Gastroesophageal sphincter (tissue), 4 donors: ENCODE measurements around the gene COL5A2. TPM values are rescaled to one million over a fixed set of nuclear protein-coding genes. Genes with fewer than 3 reads are reported as not detected.

Source experiments
- ATAC-seq: fragments of 150-250 bp; one replicate; pipeline ENCODE4 v1.9.1; 2016; ENCODE audit warnings: mild to moderate bottlenecking, moderate library complexity
- H3K27ac ChIP-seq, 4 donors: fragments of 200-600 bp; sonication (generic) in 3 of 4; 1 replicate in 3 of 4; 2 replicates in 1 of 4; pipeline ENCODE4 v1.5.1; 2016 to 2019
- H3K27me3 ChIP-seq: fragments of 200-600 bp; sonication (generic); one replicate; pipeline ENCODE4 v1.5.1; 2019
- H3K36me3 ChIP-seq, 2 donors: fragments of 200-600 bp; sonication (generic); one replicate each; pipeline ENCODE4 v1.5.1; 2019; ENCODE audit warnings: control low read depth in 1 of 2
- H3K4me1 ChIP-seq, 3 donors: fragments of 200-600 bp; sonication (generic); 1 replicate in 2 of 3; 2 replicates in 1 of 3; pipeline ENCODE4 v1.5.1; 2016 to 2019; ENCODE audit warnings: control low read depth in 2 of 3
- H3K4me3 ChIP-seq, 2 donors: fragments of 200-600 bp; sonication (generic); one replicate each; pipeline ENCODE4 v1.5.1; 2019; ENCODE audit warnings: mild to moderate bottlenecking in 1 of 2, moderate library complexity in 1 of 2
- H3K9me3 ChIP-seq, 3 donors: fragments of 200-600 bp; sonication (generic); one replicate each; pipeline ENCODE4 v1.5.1; 2017 to 2019; ENCODE audit warnings: control low read depth in 2 of 3
- CTCF ChIP-seq, 4 experiments: fragments of 200-600 bp in 2 of 4; fragments of 450-650 bp in 2 of 4; sonication (generic) in 1 of 4; IDR thresholded peaks; one replicate each; pipeline ENCODE4 v1.5.1; 2017 to 2019; ENCODE audit warnings: antibody characterized with exemption in 4 of 4, mild to moderate bottlenecking in 2 of 4, moderate library complexity in 2 of 4
- EP300 ChIP-seq: sonication (generic); formaldehyde crosslinking; IDR thresholded peaks from one replicate; pipeline ENCODE4 v1.6.1; 2017; ENCODE audit warnings: antibody characterized with exemption, mild to moderate bottlenecking
- POLR2A ChIP-seq, 2 donors: fragments of 450-650 bp; IDR thresholded peaks; one replicate each; pipeline ENCODE4 v1.6.1; 2017; ENCODE audit warnings: antibody characterized with exemption in 2 of 2, mild to moderate bottlenecking in 2 of 2, moderate library complexity in 1 of 2
- POLR2AphosphoS5 ChIP-seq: sonication (generic); formaldehyde crosslinking; IDR thresholded peaks from one replicate; pipeline ENCODE4 v1.6.1; 2017; ENCODE audit warnings: antibody characterized with exemption
- WGBS, 2 donors: methylation state at CpG; one replicate each; pipeline ENCODE4 v1.1.5; 2018; ENCODE audit warnings: low coverage in 1 of 2; 5-methylcytosine and 5-hydroxymethylcytosine counted together
- total RNA-seq, 4 donors: library from RNA; depleted of rRNA; stranded (reverse); fragments of >200 nt; gene quantifications; one replicate each; pipeline ENCODE4 v1.1.0, GENCODE V29; 2016

Gene COL5A2
- total RNA-seq, 4 donors from 2014 or later: 57.3 to 104 (median 80.9) TPM

DNA sequence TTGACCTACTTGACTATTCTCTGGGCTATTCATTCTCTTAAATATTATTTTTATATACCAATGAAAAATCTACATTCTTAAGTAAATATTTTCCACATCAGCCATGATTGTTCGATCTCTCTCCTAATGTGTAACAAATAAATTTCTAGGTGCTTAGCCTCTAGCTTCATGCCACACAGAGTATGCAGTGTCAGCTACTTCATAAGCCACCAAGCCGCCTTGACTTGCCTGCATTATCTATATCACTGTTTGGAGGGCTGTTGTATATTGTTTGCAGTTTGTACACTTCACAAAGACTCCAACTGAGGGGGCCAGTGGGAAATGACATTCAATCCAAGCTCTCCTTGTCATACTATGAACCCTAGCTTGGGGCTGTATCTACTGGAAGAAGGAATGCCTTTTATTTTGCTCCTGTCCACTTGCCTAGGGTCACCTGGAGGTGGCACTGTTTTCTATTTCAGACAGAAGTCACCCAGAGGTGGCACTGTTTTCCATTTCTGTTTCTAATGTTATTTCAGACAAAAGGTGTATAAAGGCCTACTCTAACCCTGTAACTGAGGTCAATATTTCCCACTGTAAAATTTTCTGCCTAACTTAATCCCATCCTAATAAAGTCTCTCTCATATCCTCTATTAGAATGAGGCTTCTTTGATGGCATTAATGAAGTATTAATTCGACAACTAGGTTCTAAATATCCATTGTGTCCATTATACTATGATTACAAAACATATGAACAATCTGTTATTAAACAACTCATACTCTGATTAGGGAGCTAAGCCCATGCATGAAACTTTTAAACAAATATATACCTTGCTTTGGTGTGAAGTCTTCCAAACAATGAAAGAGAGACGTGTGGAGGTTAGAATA is 36.4 kb downstream of the COL5A2 start:
- H3K27me3 ChIP-seq: no peaks in the 10 kb centered on the region
- no peak overlapping the region for H3K27ac ChIP-seq
- peaks cover 0 to 16% (median 0%) of the 10 kb centered on the region in 3 donors for H3K4me1 ChIP-seq
- H3K4me3 ChIP-seq: no peak overlapping the region
- TF ChIP-seq POLR2A (IDR thresholded peaks at IDR 0.05) (no peak), EP300 (no peak), CTCF (IDR thresholded peaks at IDR 0.05) (peak; percentile 13 to 54 (median 35)), POLR2AphosphoS5 (no peak)
- no peaks in the 10 kb centered on the region for H3K9me3 ChIP-seq
- WGBS, 2 donors: 95 to 96% methylated on average over 4 of the region's 4 CpGs
- ATAC-seq: peak; percentile 42
- H3K36me3 ChIP-seq: no peaks in the 10 kb centered on the region

DNA sequence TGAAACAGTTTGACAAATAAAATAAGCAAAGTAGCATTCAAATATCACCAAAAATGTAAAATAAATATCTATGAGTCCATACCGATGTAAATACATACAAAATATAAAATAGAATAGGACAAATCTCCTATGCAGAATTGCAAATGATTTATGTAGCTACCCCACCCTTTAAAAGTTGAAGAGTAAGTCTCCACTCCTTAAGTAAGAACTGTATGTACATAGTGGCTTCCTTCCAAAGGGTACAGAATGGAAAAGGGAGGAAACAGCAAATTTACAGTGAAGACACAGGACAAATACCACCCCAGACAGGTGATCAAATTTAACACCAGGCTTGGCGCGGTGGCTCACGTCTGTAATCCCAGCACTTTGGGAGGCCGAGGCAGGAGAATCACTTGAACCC is 40.8 kb downstream of the COL5A2 start:
- WGBS, 2 donors: 90 to 98% methylated on average over 5 of the region's 5 CpGs

GRCh38 chr2:189137519-189137918 is 42.0 kb downstream of the COL5A2 start:
- TF ChIP-seq POLR2AphosphoS5 (no peak), CTCF (IDR thresholded peaks at IDR 0.05) (no peak), POLR2A (IDR thresholded peaks at IDR 0.05) (no peak), EP300 (no peak)
- H3K27ac ChIP-seq: no peak overlapping the region
- no peak overlapping the region for H3K4me3 ChIP-seq
- WGBS, 2 donors: no CpG with 5 or more reads among the region's 1 CpG
- no peak for ATAC-seq
- H3K4me1 ChIP-seq: peaks cover 0 to 7% (median 0%) of the 10 kb centered on the region in 3 donors
- H3K9me3 ChIP-seq: no peaks in the 10 kb centered on the region
- no peaks in the 10 kb centered on the region for H3K27me3 ChIP-seq
- no peaks in the 10 kb centered on the region for H3K36me3 ChIP-seq

More for the DNA sequence above, 40.8 kb downstream of the COL5A2 start:
- ATAC-seq: no peak
- Histone ChIP-seq H3K9me3 (no peaks in the 10 kb centered on the region), H3K36me3 (no peaks in the 10 kb centered on the region), H3K4me3 (no peak overlapping the region), H3K27ac (no peak overlapping the region), H3K27me3 (no peaks in the 10 kb centered on the region), H3K4me1 (peaks cover 0 to 7% (median 0%) of the 10 kb centered on the region in 3 donors)
- TF ChIP-seq EP300: no peak
- TF ChIP-seq POLR2A (IDR thresholded peaks at IDR 0.05): no peak
- no peak for TF ChIP-seq POLR2AphosphoS5
- no peak for TF ChIP-seq CTCF (IDR thresholded peaks at IDR 0.05)

DNA sequence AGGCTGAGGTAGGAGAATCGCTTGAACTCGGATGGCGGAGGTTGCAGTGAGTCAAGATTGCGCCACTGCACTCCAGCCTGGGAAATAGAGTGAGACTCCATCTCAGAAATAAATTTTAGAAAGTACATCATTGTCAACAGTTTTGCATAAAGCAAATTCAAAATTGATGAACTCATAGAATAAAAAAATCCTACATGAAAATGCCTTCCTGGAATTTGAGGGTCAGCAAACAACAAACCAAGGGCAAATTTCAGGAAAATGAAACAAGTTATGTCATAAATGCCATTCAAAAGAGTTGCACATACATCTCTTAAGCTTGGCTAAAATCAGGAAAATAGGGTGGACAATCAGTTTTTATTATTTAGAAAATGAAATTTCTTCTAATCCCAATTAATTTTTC is 45.1 kb downstream of the COL5A2 start:
- no peaks in the 10 kb centered on the region for H3K9me3 ChIP-seq
- H3K36me3 ChIP-seq: no peaks in the 10 kb centered on the region
- WGBS, 2 donors: 100% methylated on average over 1 of the region's 4 CpGs; no CpG with 5 or more reads in 1 of the 2 donors
- no peak overlapping the region for H3K4me3 ChIP-seq
- no peak for ATAC-seq
- H3K27me3 ChIP-seq: no peaks in the 10 kb centered on the region
- no peak overlapping the region for H3K27ac ChIP-seq
- TF ChIP-seq POLR2A (IDR thresholded peaks at IDR 0.05) (no peak), EP300 (no peak), POLR2AphosphoS5 (no peak), CTCF (IDR thresholded peaks at IDR 0.05) (no peak)
- H3K4me1 ChIP-seq: peaks cover 0 to 7% (median 0%) of the 10 kb centered on the region in 3 donors

DNA sequence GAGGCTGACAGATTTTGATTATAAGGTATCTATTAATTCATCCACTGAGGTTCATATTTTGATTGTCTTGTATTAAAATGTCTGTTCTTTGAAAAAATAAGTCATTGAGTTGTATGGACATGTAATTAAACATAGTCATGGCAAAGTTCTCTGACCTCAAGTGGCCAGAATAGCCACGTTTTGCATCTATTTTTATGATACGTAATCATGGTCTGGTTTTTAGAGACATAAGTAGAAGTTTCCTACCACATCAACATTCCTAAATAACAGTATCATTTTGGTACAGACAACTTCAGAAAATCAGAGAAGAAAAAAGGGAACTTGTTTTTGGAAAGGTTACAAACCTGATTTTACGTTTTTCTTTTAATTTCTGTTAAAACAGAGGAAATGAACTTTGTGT is 47.6 kb downstream of the COL5A2 start:
- no peak overlapping the region for H3K4me3 ChIP-seq
- no peak overlapping the region for H3K27ac ChIP-seq
- no peaks in the 10 kb centered on the region for H3K27me3 ChIP-seq
- ATAC-seq: no peak
- WGBS, 2 donors: 58 to 79% methylated on average over 3 of the region's 3 CpGs
- TF ChIP-seq POLR2A (IDR thresholded peaks at IDR 0.05) (no peak), POLR2AphosphoS5 (no peak), CTCF (IDR thresholded peaks at IDR 0.05) (no peak)
- peaks cover 0 to 5% (median 0%) of the 10 kb centered on the region in 3 donors for H3K4me1 ChIP-seq
- H3K36me3 ChIP-seq: no peaks in the 10 kb centered on the region
- H3K9me3 ChIP-seq: no peaks in the 10 kb centered on the region
